ENCODE results near the gene CRIM1.

The CRIM1 gene

DNA sequence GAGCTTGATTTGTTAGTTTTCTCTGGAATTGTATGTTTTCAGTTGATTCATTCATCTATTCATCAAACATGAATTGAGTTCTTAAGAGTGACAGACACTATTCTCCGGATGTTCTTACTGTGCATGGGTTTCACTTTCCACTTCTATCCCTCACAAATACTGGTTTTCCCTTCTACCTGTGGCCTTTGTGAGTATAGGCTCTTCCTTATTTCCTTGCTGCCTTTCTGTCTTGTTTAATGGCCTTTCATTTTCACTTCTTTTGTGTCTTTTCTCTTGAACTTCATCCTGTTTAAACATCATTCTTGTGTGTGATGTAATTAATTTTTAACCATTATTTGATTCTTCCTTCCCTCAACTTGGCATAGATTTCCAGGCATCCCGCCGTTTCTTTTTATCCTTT, 90.7 kb downstream of the CRIM1 start:
- Histone ChIP-seq H3K27ac (ENCODE audit: low read depth, low read length) (peak overlapping the region; percentile 4), H3K9me3 (ENCODE audit: control insufficient read depth in 5 of 5, low read length in 5 of 5) (no peaks in the 10 kb centered on the region), H3K9ac (ENCODE audit: low read length in 5 of 5) (no peak overlapping the region), H3K27me3 (ENCODE audit: control insufficient read depth in 5 of 5, insufficient read depth in 4 of 5, low read length in 5 of 5) (no peaks in the 10 kb centered on the region), H3K4me3 (ENCODE audit: low read depth in 1 of 5, low read length in 5 of 5) (no peak overlapping the region), H3K36me3 (ENCODE audit: control insufficient read depth in 5 of 5, insufficient read depth in 5 of 5, low read length in 5 of 5) (peaks cover 44 to 71% (median 57%) of the 10 kb centered on the region in 5 donors), H3K4me1 (ENCODE audit: control insufficient read depth in 5 of 5, insufficient read depth in 5 of 5, low read length in 5 of 5) (peaks cover 2 to 30% (median 28%) of the 10 kb centered on the region in 5 donors)

DNA sequence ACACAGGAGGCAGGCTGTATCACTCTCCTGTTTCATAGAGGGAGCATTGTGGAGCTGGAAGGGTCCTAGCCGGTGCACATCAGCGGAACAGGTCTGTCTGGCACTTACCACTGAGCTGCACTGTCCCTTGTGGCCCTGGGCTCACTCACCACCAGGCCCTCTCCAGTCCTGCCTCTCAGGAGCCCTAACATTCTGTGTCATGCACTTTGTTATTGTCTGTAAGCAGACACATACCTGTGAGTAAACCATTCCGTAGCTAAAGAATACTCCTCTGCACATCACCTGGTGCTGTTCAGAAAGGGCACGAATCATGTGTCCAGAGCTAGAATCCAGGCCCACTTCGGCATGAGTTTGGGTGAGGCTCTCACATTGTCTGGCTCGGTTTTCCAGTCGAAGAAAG, 93.6 kb downstream of the CRIM1 start:
- Histone ChIP-seq H3K4me3 (ENCODE audit: low read depth in 1 of 5, low read length in 5 of 5) (no peak overlapping the region), H3K27ac (ENCODE audit: low read depth, low read length) (peak overlapping the region; percentile 93), H3K36me3 (ENCODE audit: control insufficient read depth in 5 of 5, insufficient read depth in 5 of 5, low read length in 5 of 5) (peaks cover 27 to 44% (median 33%) of the 10 kb centered on the region in 5 donors), H3K27me3 (ENCODE audit: control insufficient read depth in 5 of 5, insufficient read depth in 4 of 5, low read length in 5 of 5) (no peaks in the 10 kb centered on the region), H3K9ac (ENCODE audit: low read length in 5 of 5) (no peak overlapping the region), H3K4me1 (ENCODE audit: control insufficient read depth in 5 of 5, insufficient read depth in 5 of 5, low read length in 5 of 5) (peaks cover 0 to 48% (median 43%) of the 10 kb centered on the region in 5 donors), H3K9me3 (ENCODE audit: control insufficient read depth in 5 of 5, low read length in 5 of 5) (no peaks in the 10 kb centered on the region)

DNA sequence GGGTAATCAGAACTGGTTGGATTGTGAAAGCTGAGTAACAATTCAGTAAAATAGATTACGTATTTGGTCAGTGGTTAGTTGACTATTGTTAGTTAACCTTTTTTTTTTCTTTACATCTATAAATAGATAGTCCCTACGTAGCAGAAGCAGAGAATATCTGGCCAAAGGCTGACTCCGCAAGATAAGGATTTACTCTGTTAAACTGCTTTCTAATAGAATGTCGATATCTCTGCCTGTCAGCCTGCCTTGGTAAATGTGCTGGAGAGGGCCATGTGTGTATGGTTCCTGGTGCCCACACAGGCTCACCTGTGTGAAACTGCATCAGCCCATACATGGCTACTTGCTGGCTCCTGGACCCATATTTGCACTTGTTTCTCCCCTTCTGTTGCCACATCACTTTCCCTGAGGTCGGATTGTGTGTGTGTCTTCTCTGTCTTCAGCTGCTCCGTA, 94.4 kb downstream of the CRIM1 start:
- Histone ChIP-seq H3K27ac (ENCODE audit: low read depth, low read length) (peak overlapping the region; percentile 93), H3K4me1 (ENCODE audit: control insufficient read depth in 5 of 5, insufficient read depth in 5 of 5, low read length in 5 of 5) (peaks cover 0 to 54% (median 50%) of the 10 kb centered on the region in 5 donors), H3K4me3 (ENCODE audit: low read depth in 1 of 5, low read length in 5 of 5) (no peak overlapping the region), H3K36me3 (ENCODE audit: control insufficient read depth in 5 of 5, insufficient read depth in 5 of 5, low read length in 5 of 5) (peaks cover 20 to 37% (median 29%) of the 10 kb centered on the region in 5 donors), H3K9me3 (ENCODE audit: control insufficient read depth in 5 of 5, low read length in 5 of 5) (no peaks in the 10 kb centered on the region), H3K27me3 (ENCODE audit: control insufficient read depth in 5 of 5, insufficient read depth in 4 of 5, low read length in 5 of 5) (no peaks in the 10 kb centered on the region), H3K9ac (ENCODE audit: low read length in 5 of 5) (peak overlapping the region in 2 of 5 donors; percentile 16 to 50)

DNA sequence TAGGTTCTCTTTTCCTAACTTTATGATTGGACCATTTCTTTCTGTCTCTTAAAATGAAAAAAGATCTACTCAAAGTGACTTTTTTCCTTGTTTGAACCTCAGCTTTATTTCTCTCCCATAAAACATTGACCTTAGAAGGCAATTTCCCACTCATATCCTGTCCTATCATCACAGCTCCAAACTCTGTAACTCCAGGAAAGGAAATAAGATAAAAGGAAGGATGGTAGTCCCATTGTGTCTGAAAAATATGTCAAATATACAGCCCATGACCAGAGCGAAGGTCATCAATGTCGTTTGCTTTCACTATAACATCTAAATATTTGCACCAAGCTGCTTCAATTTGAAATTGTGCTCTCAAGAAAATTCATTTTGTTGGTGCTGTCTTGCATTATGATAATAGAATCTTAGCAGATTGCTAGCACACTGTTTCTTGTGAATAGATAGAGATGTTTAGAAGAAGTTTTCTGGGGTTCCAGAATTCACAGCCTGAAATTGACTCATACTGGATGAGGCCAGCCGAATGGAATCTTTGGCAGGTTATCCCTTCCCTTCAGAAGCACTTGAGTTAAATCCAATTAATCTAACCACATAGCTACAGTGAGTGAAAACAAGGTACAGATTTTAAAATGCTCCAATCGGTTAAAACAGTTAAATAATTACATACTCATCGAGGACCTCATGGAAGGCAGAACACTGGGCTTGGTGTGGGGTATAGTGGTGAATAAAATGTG, 95.1 kb downstream of the CRIM1 start:
- peak overlapping the region; percentile 93 for H3K27ac ChIP-seq (ENCODE audit: low read depth, low read length)
- H3K36me3 ChIP-seq (ENCODE audit: control insufficient read depth in 5 of 5, insufficient read depth in 5 of 5, low read length in 5 of 5), result peaks cover 14 to 31% (median 22%) of the 10 kb centered on the region in 5 donors
- H3K4me1 ChIP-seq (ENCODE audit: control insufficient read depth in 5 of 5, insufficient read depth in 5 of 5, low read length in 5 of 5), result peaks cover 0 to 61% (median 56%) of the 10 kb centered on the region in 5 donors
- H3K27me3 ChIP-seq (ENCODE audit: control insufficient read depth in 5 of 5, insufficient read depth in 4 of 5, low read length in 5 of 5), result no peaks in the 10 kb centered on the region
- no peaks in the 10 kb centered on the region for H3K9me3 ChIP-seq (ENCODE audit: control insufficient read depth in 5 of 5, low read length in 5 of 5)
- H3K4me3 ChIP-seq (ENCODE audit: low read depth in 1 of 5, low read length in 5 of 5), result no peak overlapping the region
- peak overlapping the region in 3 of 5 donors; percentile 30 to 59 (median 38) for H3K9ac ChIP-seq (ENCODE audit: low read length in 5 of 5)

DNA sequence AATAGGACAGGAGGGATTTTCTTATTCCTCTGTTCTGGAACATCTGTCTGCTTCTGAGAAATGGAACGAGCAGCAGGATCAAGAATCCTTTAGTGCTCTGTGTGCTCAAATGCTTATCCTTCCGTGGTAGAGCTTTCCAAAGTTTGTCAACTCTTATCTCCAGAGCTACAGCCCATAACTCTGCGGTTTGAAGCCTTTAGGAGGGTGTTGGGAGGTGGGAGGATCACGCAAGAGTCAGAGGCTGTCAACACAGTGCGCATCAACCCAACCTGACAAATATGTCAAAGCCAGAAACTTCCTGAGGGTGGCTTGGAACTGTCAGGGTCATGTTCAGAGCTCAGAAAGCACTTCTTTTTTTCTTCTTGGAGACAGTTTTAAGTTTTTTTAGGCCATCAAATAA, 95.9 kb downstream of the CRIM1 start:
- Histone ChIP-seq H3K27ac (ENCODE audit: low read depth, low read length) (peak overlapping the region; percentile 93), H3K36me3 (ENCODE audit: control insufficient read depth in 5 of 5, insufficient read depth in 5 of 5, low read length in 5 of 5) (peaks cover 13 to 24% (median 21%) of the 10 kb centered on the region in 5 donors), H3K9me3 (ENCODE audit: control insufficient read depth in 5 of 5, low read length in 5 of 5) (no peaks in the 10 kb centered on the region), H3K9ac (ENCODE audit: low read length in 5 of 5) (peak overlapping the region in 4 of 5 donors; percentile 0 to 59 (median 34)), H3K4me1 (ENCODE audit: control insufficient read depth in 5 of 5, insufficient read depth in 5 of 5, low read length in 5 of 5) (peaks cover 0 to 70% (median 64%) of the 10 kb centered on the region in 5 donors), H3K4me3 (ENCODE audit: low read depth in 1 of 5, low read length in 5 of 5) (peak overlapping the region in 1 of 5 donors; percentile 6), H3K27me3 (ENCODE audit: control insufficient read depth in 5 of 5, insufficient read depth in 4 of 5, low read length in 5 of 5) (no peaks in the 10 kb centered on the region)

DNA sequence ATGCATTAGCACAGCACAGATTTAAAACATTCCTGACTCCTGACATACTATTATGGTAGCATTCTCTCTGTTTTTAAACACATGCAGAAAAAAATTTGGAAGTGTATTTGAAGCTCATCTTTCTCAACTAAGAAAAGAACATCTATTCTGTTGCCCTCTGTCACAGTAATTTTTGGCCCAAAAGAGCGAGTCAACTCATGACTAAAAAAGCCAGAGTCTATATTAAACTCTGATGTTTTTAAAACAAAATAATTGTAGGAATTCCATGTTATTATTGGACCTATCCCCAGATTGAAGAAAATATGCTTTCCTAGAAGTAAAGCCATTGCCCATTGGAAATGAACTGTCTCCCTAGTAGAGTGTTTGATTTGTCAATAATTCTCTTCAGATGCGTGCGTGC, 96.7 kb downstream of the CRIM1 start:
- Histone ChIP-seq H3K4me3 (ENCODE audit: low read depth in 1 of 5, low read length in 5 of 5) (no peak overlapping the region), H3K36me3 (ENCODE audit: control insufficient read depth in 5 of 5, insufficient read depth in 5 of 5, low read length in 5 of 5) (peaks cover 7 to 21% (median 17%) of the 10 kb centered on the region in 5 donors), H3K9me3 (ENCODE audit: control insufficient read depth in 5 of 5, low read length in 5 of 5) (no peaks in the 10 kb centered on the region), H3K9ac (ENCODE audit: low read length in 5 of 5) (peak overlapping the region in 1 of 5 donors; percentile 47), H3K27ac (ENCODE audit: low read depth, low read length) (peak overlapping the region; percentile 93), H3K4me1 (ENCODE audit: control insufficient read depth in 5 of 5, insufficient read depth in 5 of 5, low read length in 5 of 5) (peaks cover 0 to 75% (median 69%) of the 10 kb centered on the region in 5 donors), H3K27me3 (ENCODE audit: control insufficient read depth in 5 of 5, insufficient read depth in 4 of 5, low read length in 5 of 5) (no peaks in the 10 kb centered on the region)

DNA sequence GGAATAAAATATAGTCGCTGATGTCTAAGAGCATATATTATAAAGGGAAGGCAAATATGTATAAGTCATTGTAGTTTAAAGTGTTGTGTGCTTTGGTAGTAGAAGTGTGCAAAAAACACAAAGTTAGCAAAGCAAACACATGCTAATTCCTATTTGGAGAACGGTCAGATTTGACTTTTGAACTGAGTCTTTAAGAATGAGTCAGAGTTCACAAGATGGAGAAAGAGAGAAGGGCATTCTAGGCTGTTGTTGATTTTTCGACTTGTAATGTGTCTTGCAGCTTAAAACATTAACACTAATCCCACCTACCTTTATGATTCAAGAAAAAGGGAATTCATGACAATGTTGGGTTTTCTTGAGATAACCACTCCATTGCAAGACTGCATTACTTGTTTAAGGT, 98.1 kb downstream of the CRIM1 start:
- Histone ChIP-seq H3K9me3 (ENCODE audit: control insufficient read depth in 5 of 5, low read length in 5 of 5) (no peaks in the 10 kb centered on the region), H3K27me3 (ENCODE audit: control insufficient read depth in 5 of 5, insufficient read depth in 4 of 5, low read length in 5 of 5) (no peaks in the 10 kb centered on the region), H3K9ac (ENCODE audit: low read length in 5 of 5) (no peak overlapping the region), H3K4me3 (ENCODE audit: low read depth in 1 of 5, low read length in 5 of 5) (no peak overlapping the region), H3K27ac (ENCODE audit: low read depth, low read length) (peak overlapping the region; percentile 93), H3K4me1 (ENCODE audit: control insufficient read depth in 5 of 5, insufficient read depth in 5 of 5, low read length in 5 of 5) (peaks cover 0 to 78% (median 69%) of the 10 kb centered on the region in 5 donors), H3K36me3 (ENCODE audit: control insufficient read depth in 5 of 5, insufficient read depth in 5 of 5, low read length in 5 of 5) (peaks cover 5 to 16% (median 14%) of the 10 kb centered on the region in 5 donors)

DNA sequence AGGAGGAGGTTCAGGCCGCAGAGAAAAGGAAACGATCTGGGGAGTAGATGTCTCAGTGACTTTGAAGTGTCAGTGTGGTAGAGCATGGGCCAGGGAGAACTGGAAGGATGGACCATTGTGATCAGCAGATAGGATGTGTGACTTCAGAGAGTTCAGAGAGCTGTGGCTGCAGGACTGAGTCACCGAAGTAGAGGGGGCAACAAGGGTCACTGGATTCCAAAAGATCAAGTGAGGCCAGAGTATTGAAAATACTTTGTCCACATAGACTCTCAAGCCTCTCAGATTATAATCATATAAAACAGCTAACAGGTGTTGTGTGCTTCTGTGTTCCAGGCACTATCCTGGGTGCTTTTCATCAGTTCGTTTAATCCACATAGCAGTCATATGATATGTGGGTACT, 99.4 kb downstream of the CRIM1 start:
- Histone ChIP-seq H3K27ac (ENCODE audit: low read depth, low read length) (peak overlapping the region; percentile 83), H3K9ac (ENCODE audit: low read length in 5 of 5) (no peak overlapping the region), H3K36me3 (ENCODE audit: control insufficient read depth in 5 of 5, insufficient read depth in 5 of 5, low read length in 5 of 5) (peaks cover 7 to 12% (median 10%) of the 10 kb centered on the region in 5 donors), H3K4me3 (ENCODE audit: low read depth in 1 of 5, low read length in 5 of 5) (no peak overlapping the region), H3K4me1 (ENCODE audit: control insufficient read depth in 5 of 5, insufficient read depth in 5 of 5, low read length in 5 of 5) (peaks cover 3 to 75% (median 70%) of the 10 kb centered on the region in 5 donors), H3K9me3 (ENCODE audit: control insufficient read depth in 5 of 5, low read length in 5 of 5) (no peaks in the 10 kb centered on the region), H3K27me3 (ENCODE audit: control insufficient read depth in 5 of 5, insufficient read depth in 4 of 5, low read length in 5 of 5) (no peaks in the 10 kb centered on the region)

DNA sequence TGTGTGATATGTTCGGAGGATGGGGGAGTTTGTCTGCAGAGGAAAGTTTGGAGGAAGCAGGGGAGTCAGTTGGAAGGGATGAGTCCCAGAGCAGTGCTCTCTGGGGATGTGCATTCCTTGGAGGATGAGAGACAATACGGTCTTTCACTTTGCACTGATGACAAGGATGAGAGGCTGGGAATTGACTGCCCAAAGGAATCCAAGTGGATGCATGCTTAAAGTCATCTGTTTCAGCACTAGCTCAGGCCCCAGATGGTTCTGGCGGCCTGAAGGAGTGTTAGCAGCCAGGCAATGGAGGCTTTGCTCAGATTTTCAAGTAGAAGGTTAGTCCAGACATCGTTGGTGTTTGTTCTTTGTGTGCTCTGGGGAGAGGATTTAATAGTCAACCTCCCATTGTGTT, 100.2 kb downstream of the CRIM1 start:
- peak overlapping the region in 1 of 5 donors; percentile 6 for H3K4me3 ChIP-seq (ENCODE audit: low read depth in 1 of 5, low read length in 5 of 5)
- peak overlapping the region; percentile 83 for H3K27ac ChIP-seq (ENCODE audit: low read depth, low read length)
- no peaks in the 10 kb centered on the region for H3K9me3 ChIP-seq (ENCODE audit: control insufficient read depth in 5 of 5, low read length in 5 of 5)
- H3K9ac ChIP-seq (ENCODE audit: low read length in 5 of 5), result peak overlapping the region in 1 of 5 donors; percentile 2
- peaks cover 7 to 12% (median 10%) of the 10 kb centered on the region in 5 donors for H3K36me3 ChIP-seq (ENCODE audit: control insufficient read depth in 5 of 5, insufficient read depth in 5 of 5, low read length in 5 of 5)
- H3K27me3 ChIP-seq (ENCODE audit: control insufficient read depth in 5 of 5, insufficient read depth in 4 of 5, low read length in 5 of 5), result no peaks in the 10 kb centered on the region
- peaks cover 5 to 74% (median 70%) of the 10 kb centered on the region in 5 donors for H3K4me1 ChIP-seq (ENCODE audit: control insufficient read depth in 5 of 5, insufficient read depth in 5 of 5, low read length in 5 of 5)

All from subcutaneous abdominal adipose tissue (tissue), 5 donors.